K562 treated with DMSO at 1 percent for 4 hours (cell line): Measurements from ENCODE around the gene BORCS5. TPM values are rescaled to one million over a fixed set of nuclear protein-coding genes. Genes with fewer than 3 reads are reported as not detected.

Source experiments
- total RNA-seq: library from RNA; unstranded; fragments of 300-600 nt; gene quantifications from 2 replicates; pipeline ENCODE4 v1.2.3, GENCODE V29; 2022; ENCODE audit not compliant: insufficient read depth

BORCS5 gene
- total RNA-seq: 2.0 and 3.2 TPM in 2 replicates

GRCh38 chr12:12356896-12357718 is at the start of gene BORCS5:
TSS of gene BORCS5 (plus strand) at chr12:12357078. CDS start at chr12:12357452, 374 bp downstream.

DNA sequence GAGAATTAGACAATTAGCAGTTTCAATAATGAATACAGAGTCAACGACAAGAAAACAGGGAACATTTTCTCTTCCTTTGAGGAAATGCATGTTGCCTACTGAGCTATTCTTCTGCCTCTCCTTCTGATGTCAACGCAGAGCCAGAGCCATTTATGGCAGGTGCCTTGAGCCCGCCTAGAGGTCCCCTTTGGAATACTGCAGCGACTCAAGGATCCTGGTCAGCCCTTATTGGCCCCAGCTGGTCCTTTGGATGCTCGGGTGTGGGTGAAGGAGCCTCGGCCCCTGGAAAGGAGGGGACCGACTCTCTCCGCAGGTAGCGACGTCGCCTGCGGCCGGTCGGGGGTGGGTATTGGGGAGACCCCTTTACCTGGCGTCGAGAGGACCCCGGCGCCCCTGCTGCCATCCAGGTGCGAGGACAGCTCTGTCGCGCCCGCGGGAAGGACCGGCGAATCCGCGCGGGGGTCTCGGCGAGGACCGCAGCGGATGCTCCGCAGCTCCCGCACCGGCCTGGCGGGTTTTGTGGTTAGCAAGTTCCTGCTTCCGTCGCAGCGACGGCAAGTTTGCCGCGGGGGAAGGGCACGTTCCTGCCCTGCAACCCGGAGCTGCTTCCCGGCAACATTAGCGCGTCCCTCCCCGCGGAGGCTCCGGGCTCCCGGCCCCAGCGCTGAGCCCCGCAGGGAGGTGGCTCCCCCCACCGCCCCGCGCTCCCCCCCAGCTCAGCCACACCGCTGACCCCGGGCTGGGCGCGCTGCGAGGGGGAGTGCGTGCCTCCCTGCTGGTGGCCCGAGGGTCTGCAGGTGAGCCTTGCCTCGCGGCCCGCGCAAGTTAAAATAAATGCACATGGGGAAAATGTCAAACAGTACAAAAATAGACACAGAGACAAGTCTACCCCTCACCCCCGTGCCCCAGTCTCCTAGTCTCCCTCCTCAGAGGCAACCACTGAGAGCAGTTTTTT is 6.9 kb upstream of the BORCS5 start, which contains the start of gene MANSC1:
TSS of gene MANSC1 (minus strand) at position 532 of the 955 bp plus-strand sequence. CDS start 6,928 bp downstream, outside the sequence.

Other genes with a start within 250 kb of the BORCS5 start
- 6.9 and 8.0 TPM in 2 replicates for gene LRP6, start 90.0 kb upstream of the BORCS5 start, total RNA-seq
- 3.6 and 6.5 TPM in 2 replicates for gene MANSC1, start 6.8 kb upstream of the BORCS5 start, total RNA-seq
- 3.5 and 4.8 TPM in 2 replicates for gene DUSP16, start 205.8 kb downstream of the BORCS5 start, total RNA-seq